Stimulated activated CD4-positive, alpha-beta T cell treated with anti-CD3 and anti-CD28 coated beads, Interleukin-4, amount 100 ng/mL, for 1 hour (primary cell): Measurements from ENCODE around the gene PTPN22.

Experiments used
- DNase-seq: peaks from one replicate; pipeline ENCODE4 v3.0.0-alpha.2; 2020

Gene PTPN22

GRCh38 chr1:113846391-113847035 lies 25.0 kb downstream of the PTPN22 start:
- DNase-seq = no peak

GRCh38 chr1:113836534-113836933 lies 35.0 kb downstream of the PTPN22 start:
- no peak for DNase-seq

GRCh38 chr1:113835686-113836290 lies 35.7 kb downstream of the PTPN22 start:
- no peak for DNase-seq

- DNase-seq = no peak
Measured at GRCh38 chr1:113834716-113835115, 36.8 kb downstream of the PTPN22 start.

- DNase-seq = no peak
Measured at GRCh38 chr1:113830039-113830438, 41.5 kb downstream of the PTPN22 start.

GRCh38 chr1:113821916-113822315 lies 49.6 kb downstream of the PTPN22 start:
- DNase-seq = no peak

GRCh38 chr1:113818578-113818977 lies 52.9 kb downstream of the PTPN22 start:
- no peak for DNase-seq

- DNase-seq = no peak
Measured at GRCh38 chr1:113813218-113813617, 58.3 kb downstream of the PTPN22 start.

- DNase-seq = no peak
Measured at GRCh38 chr1:113812661-113813135, 58.8 kb downstream of the PTPN22 start.

GRCh38 chr1:113811888-113812660 lies 59.4 kb downstream of the PTPN22 start, which contains the start of gene RSBN1:
TSS of gene RSBN1 (minus strand) at chr1:113812476. CDS start at chr1:113812412, 64 bp downstream.
- DNase-seq = peak; percentile 97

- DNase-seq = peak; percentile 21
Measured at GRCh38 chr1:113811156-113811887, 60.2 kb downstream of the PTPN22 start.

GRCh38 chr1:113809670-113810602 lies 61.6 kb downstream of the PTPN22 start:
- no peak for DNase-seq

- no peak for DNase-seq
Measured at GRCh38 chr1:113808450-113809195, 62.9 kb downstream of the PTPN22 start.

GRCh38 chr1:113805639-113806038 lies 65.9 kb downstream of the PTPN22 start:
- no peak for DNase-seq

GRCh38 chr1:113805256-113805531 lies 66.3 kb downstream of the PTPN22 start:
- DNase-seq = no peak

GRCh38 chr1:113804421-113805255 lies 66.9 kb downstream of the PTPN22 start:
- DNase-seq = no peak

- no peak for DNase-seq
Measured at GRCh38 chr1:113802367-113803007, 69.0 kb downstream of the PTPN22 start.

GRCh38 chr1:113800487-113800886 lies 71.0 kb downstream of the PTPN22 start:
- no peak for DNase-seq

GRCh38 chr1:113797472-113797871 lies 74.0 kb downstream of the PTPN22 start:
- no peak for DNase-seq
